ENCODE results near the gene OPCML. TPM values are rescaled to one million over a fixed set of nuclear protein-coding genes. Genes with fewer than 3 reads are reported as not detected.

The OPCML gene
- polyA plus RNA-seq, 1 donor (not counting 4 experiments of a cell fraction or from before 2014, with no cell fraction given), result 0.04 TPM

- Histone ChIP-seq H3K79me2 (ENCODE audit: control insufficient read depth, insufficient read depth, low read length) (no peaks in the 10 kb centered on the region), H3K4me3 (ENCODE audit: control insufficient read depth in 2 of 3, extremely low read depth in 1 of 3, insufficient read depth in 2 of 3, low read depth in 1 of 3, low read length in 3 of 3) (no peak overlapping the region), H3K9me1 (ENCODE audit: control insufficient read depth, extremely low read depth, insufficient read depth, low read length) (no peaks in the 10 kb centered on the region), H3K27ac (ENCODE audit: control insufficient read depth, insufficient read depth, low read length) (no peak overlapping the region), H3K4me1 (ENCODE audit: control insufficient read depth, extremely low read depth, insufficient read depth, low read length) (no peaks in the 10 kb centered on the region), H4K20me1 (ENCODE audit: control insufficient read depth, extremely low read depth, insufficient read depth, low read length) (no peaks in the 10 kb centered on the region), H3K36me3 (ENCODE audit: control insufficient read depth in 2 of 2, extremely low read depth in 1 of 2, insufficient read depth in 2 of 2, low read length in 2 of 2) (no peaks in the 10 kb centered on the region), H3K27me3 (ENCODE audit: control insufficient read depth, extremely low read depth, insufficient read depth, low read length) (no peaks in the 10 kb centered on the region), H2AFZ (ENCODE audit: control insufficient read depth, low read length) (no peak overlapping the region), H3K9me3 (ENCODE audit: control insufficient read depth, low read depth, low read length) (no peaks in the 10 kb centered on the region), H3K9ac (ENCODE audit: control insufficient read depth, extremely low read depth, insufficient read depth, low read length) (no peak overlapping the region), H3K4me2 (ENCODE audit: control insufficient read depth, extremely low read depth, insufficient read depth, low read depth, low read length) (no peak overlapping the region)
- dilution Hi-C loops (cut with MboI; ENCODE audit: extremely low pct_ligation_motif_present, low sequenced_read_pairs), result no loop called here
- TF ChIP-seq CTCF (optimal IDR thresholded peaks at IDR 0.05 in 1 of 3, IDR thresholded peaks at IDR 0.05 in 1 of 3, conservative IDR thresholded peaks at IDR 0.05 in 1 of 3; ENCODE audit: extremely low read depth in 1 of 3, insufficient read depth in 2 of 3, low read length in 3 of 3) (no peak), EZH2 (IDR thresholded peaks at IDR 0.05; ENCODE audit: low read length) (no peak)
- FAIRE-seq (no peak), DNase-seq (ENCODE audit: low read depth, low spot score) (no peak)
These were observed 850.3 kb downstream of the OPCML start for GRCh38 chr11:132681971-132682370.

GRCh38 chr11:132680584-132680983, 851.7 kb downstream of the OPCML start:
- H4K20me1 ChIP-seq (ENCODE audit: control insufficient read depth, extremely low read depth, insufficient read depth, low read length), result no peaks in the 10 kb centered on the region
- H3K9ac ChIP-seq (ENCODE audit: control insufficient read depth, extremely low read depth, insufficient read depth, low read length), result no peak overlapping the region
- H3K27ac ChIP-seq (ENCODE audit: control insufficient read depth, insufficient read depth, low read length), result no peak overlapping the region
- no peak overlapping the region for H2AFZ ChIP-seq (ENCODE audit: control insufficient read depth, low read length)
- no peak overlapping the region for H3K4me3 ChIP-seq (ENCODE audit: control insufficient read depth in 2 of 3, extremely low read depth in 1 of 3, insufficient read depth in 2 of 3, low read depth in 1 of 3, low read length in 3 of 3)
- no peaks in the 10 kb centered on the region for H3K27me3 ChIP-seq (ENCODE audit: control insufficient read depth, extremely low read depth, insufficient read depth, low read length)
- H3K4me2 ChIP-seq (ENCODE audit: control insufficient read depth, extremely low read depth, insufficient read depth, low read depth, low read length), result no peak overlapping the region
- H3K79me2 ChIP-seq (ENCODE audit: control insufficient read depth, insufficient read depth, low read length), result no peaks in the 10 kb centered on the region
- TF ChIP-seq CTCF (optimal IDR thresholded peaks at IDR 0.05 in 1 of 3, IDR thresholded peaks at IDR 0.05 in 1 of 3, conservative IDR thresholded peaks at IDR 0.05 in 1 of 3; ENCODE audit: extremely low read depth in 1 of 3, insufficient read depth in 2 of 3, low read length in 3 of 3) (no peak), EZH2 (IDR thresholded peaks at IDR 0.05; ENCODE audit: low read length) (no peak)
- no peaks in the 10 kb centered on the region for H3K9me3 ChIP-seq (ENCODE audit: control insufficient read depth, low read depth, low read length)
- H3K9me1 ChIP-seq (ENCODE audit: control insufficient read depth, extremely low read depth, insufficient read depth, low read length), result no peaks in the 10 kb centered on the region
- DNase-seq (ENCODE audit: low read depth, low spot score) (no peak), FAIRE-seq (no peak)
- dilution Hi-C loops (cut with MboI; ENCODE audit: extremely low pct_ligation_motif_present, low sequenced_read_pairs), result no loop called here
- no peaks in the 10 kb centered on the region for H3K4me1 ChIP-seq (ENCODE audit: control insufficient read depth, extremely low read depth, insufficient read depth, low read length)
- no peaks in the 10 kb centered on the region for H3K36me3 ChIP-seq (ENCODE audit: control insufficient read depth in 2 of 2, extremely low read depth in 1 of 2, insufficient read depth in 2 of 2, low read length in 2 of 2)

All from keratinocyte (primary cell).